NCI-H1417 (cell line): ENCODE measurements around the gene ALDH3B1.
A peak's percentile ranks its signal among the peaks of the same experiment; 100 is the strongest.

Experiments
- DNase-seq, 3 experiments: peaks; one replicate each; lab custom pipeline; 2025; lab: John Stamatoyannopoulos, UW

ALDH3B1 gene

DNA sequence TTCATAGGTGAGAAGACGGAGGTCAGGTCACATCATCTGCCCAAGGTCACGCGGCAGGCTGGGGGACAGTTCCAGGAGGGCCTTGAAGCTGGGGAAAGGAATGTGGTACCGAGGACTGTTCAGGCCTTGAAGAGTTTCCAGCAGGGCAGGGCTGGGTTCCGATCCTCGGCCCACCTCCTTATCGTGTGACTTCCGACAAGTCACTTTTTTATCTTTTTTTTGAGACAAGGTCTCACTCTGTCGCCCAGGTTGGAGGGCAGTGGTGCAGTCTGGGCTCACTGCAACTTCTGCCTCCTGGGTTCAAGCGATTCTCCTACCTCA, 21.0 kb downstream of the ALDH3B1 start:
- no peak for DNase-seq

DNA sequence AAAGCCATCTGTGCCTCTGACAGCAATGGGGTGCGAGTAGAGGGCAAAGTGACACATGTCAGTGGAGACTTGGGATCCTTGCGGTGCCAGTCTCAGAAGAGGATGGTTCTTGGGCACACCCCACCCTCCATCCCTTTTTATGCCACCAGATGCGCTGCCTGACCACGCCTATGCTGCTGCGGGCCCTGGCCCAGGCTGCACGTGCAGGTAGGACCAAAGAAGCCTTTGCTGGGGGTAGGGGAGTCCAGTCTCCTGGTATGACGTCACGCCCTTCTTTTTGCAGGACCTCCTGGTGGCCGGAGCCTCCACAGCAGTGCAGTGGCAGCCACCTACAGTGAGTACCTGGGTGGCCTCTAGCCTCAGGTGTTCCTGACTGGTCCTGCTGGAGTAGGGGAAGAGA, 21.9 kb downstream of the ALDH3B1 start:
- DNase-seq, result no peak

DNA sequence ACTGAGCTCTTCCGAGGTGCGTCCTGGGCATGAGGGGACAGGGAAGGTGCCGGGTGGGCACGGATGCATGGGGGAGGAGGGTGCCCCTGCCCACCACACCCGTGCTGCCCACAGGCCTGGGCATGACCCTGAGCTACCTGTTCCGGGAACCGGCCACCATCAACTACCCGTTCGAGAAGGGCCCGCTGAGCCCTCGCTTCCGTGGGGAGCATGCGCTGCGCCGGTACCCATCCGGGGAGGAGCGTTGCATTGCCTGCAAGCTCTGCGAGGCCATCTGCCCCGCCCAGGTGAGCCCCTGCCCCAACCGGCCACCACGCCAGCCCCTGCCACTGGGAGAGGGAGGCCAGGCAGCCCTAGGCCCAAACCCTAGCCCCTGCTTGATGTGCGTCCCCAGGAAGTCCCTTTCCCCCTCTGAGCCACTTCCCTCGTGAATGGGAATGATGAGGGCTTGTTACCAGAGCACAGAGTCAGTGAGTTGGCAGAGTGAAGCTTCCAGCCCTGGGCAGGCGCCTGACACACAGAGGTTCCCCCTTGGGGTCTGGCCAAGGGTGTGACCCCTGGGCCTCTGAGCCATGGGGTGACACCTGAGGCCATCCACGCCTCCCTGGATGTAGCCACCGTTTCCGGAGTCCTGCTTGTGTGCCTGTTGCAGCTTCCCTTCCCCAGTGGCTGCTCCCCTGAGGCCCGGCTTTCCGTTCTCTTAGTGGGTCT, 23.0 kb downstream of the ALDH3B1 start:
- no peak for DNase-seq

DNA sequence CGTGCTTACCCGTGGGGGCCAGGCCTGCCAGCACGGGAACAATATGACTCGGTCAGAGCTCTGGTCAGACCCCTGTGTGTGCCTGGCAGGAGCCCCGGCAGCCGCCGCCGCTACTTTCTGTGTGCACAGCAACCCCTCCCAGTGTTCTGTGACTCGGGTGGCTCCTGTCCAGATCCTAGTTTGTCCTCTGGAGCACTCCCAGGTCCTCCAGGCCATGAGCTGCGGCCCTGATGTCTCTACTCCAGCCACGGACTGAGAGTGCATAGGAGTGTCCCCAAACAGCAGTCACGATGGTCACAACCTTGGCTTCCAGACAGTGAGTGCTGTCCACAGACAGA, 23.6 kb downstream of the ALDH3B1 start:
- no peak for DNase-seq

DNA sequence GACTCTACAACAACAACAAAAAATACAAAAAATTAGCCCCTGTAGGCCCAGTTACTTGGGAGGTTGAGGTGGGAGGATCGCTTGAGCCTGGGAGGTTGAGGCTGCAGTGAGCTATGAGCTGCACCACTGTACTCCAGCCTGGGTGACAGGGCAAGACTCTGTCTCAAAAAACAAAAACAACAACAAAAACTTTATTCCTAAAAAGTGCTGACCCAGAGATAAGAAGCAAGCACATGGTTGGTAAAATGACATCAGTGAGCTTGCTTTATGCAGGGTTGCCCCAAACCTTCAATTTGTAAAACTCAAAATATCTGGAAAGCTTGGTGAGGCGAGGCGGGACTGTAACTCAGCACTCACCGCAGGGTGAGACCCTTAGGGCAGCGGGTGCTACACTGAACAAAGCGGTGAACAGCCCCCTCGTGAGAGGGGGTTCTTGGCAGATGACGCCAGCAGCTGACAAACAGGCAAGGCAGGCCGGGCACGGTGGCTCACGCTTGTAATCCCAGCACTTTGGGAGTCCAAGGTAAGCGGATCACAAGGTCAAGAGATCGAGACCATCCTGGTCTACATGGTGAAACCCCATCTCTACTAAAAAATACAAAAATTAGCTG, 25.2 kb downstream of the ALDH3B1 start:
- no peak for DNase-seq

DNA sequence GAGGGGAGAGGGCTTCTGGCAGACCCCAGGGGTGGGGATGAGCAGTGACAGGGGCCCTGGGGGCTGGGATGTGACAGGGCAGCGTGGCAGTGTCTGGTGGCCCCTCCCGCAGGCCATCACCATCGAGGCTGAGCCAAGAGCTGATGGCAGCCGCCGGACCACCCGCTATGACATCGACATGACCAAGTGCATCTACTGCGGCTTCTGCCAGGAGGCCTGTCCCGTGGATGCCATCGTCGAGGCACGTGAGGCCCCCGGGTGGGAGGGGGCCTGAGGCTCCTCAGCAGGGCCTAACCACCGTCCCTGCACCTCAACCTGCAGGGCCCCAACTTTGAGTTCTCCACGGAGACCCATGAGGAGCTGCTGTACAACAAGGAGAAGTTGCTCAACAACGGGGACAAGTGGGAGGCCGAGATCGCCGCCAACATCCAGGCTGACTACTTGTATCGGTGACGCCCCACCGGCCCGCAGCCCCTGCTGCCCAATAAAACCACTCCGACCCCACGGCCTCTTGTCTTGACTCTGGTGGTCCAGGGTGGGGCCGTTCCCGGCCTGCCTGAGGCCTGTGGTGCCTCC, 26.1 kb downstream of the ALDH3B1 start:
- no peak for DNase-seq

DNA sequence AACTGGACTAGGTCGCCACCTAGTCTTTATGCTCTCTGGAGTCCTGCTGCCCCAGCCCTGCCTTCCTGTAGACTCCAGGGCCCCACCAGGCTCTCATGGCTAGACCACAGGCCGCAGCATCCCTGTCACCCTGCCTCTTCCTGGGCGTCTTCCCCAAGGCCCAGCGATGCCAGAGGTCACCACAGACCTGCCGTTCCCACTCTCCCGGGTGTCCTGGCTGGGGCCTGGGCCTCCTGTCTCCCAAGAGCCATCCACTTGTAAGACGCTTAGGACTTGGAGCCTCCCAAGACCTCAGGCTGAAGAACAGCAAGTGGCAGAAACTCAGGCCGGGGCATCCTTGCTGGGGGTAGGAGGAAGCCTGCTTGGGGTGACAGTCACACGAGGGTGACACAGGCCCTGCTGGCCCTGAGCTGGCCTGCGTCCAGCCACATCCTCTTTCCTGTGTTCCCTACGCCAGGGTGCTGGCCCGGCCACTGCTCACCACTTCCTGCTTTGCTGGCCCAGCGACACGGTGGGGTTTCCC, 26.7 kb downstream of the ALDH3B1 start:
- DNase-seq, result no peak

DNA sequence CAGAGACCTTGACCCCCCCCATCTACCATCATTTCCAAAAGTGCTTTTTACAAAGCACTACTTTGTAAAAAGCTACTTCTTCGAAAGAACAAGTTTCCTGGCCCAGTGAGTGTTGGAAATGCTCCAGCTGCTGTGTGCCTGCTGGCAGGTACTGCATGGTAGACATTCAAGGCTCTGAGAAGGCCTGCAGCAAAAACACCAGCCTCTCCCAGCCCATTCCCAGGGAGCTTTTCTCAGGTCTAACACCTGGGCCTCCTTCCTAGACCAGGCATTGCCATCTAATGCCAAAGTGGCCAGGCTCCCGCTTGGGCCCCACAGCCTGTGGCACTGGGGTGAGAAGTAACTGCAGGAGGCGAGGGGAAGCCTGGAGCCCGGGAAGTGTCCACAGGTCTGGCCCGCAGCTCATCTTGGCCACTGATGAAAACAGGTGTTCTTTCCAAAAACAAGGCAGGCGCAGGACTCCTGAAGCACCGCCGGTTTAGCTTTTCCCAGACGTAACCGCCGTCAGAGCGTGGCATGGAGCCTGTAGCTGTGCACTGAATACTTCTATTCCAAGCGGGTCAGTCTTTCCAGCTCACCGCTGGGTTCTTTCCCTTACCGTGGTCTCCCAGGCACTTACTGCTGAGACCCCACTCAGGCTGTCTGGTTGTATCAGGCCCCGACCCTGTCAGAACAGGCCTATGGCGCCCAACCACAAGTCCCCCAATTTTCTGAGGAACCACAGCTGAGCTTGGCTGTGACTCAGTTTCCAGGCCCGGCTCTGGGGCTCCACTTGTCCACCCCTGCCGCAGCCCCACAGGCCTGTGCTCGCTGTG, 27.5 kb downstream of the ALDH3B1 start:
- no peak for DNase-seq

DNA sequence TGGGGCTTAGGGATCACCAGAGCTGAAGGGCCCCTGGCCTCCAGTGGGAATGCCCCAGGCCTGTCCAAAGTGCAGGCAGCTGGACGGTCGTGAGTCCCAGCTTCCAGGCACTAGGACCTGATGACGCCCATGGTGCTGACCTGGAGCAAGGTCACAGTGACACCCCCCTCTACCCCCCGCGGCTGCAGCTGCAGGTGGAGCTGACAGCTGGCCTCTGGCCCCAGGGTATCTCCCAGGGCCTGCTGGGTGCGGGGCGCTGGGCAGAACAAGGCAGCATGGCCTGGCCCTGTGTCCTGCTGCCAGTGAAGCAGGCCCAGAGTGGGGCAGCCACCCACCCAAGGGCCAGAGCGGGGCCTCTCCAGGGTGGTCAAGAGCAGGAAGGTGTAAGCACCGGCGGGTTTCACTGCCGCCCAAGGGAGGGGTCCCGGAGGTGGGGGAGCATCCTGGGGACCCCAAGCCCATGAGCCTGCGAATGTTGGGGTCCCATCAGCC, 28.1 kb downstream of the ALDH3B1 start:
- peak in 2 of 3 experiments; percentile 31 to 63 for DNase-seq

DNA sequence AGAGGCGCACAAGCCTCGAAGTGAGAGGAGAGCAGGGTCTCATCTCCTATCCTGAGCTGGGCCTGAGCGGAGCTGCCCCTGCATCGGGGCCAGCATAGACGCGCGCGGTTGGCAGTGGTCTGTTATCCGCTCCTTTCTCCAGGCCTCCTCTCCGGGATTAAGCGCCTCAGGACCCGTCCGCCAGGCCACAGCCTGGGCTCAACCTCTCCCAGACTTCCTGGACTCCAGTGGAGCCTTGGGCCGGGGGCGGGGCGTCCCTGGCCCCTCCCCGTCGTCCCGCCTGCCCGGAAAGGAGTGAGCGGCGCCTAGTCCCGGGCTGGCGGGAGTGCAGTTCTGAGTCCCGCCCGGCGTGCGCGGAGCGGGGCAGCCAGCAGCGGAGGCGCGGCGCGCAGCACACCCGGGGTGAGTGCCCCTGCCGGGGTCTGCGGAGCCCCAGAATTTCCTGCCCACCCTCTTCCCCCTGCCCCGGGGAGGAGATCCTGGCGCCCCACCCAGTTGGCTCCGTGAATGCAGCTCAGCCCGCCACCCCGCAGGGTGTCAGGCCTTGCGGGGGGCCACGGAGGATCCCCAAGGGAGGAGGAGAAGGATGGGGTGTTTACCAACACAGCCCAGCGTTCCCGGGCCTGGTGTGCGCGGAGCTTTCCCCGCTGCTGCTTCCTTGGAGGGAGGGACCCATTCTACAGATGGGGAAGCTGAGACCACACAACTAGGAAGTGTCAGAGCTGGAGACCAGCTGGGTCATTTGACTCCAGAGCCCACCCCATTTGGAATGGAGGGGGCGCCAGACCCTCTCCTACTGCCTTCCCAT, 28.8 kb downstream of the ALDH3B1 start, which contains the start of gene TCIRG1:
Gene TCIRG1, plus strand, starts transcription at position 308 of the 808 bp plus-strand sequence. CDS start 2,247 bp downstream, outside the sequence.
- DNase-seq, result no peak

DNA sequence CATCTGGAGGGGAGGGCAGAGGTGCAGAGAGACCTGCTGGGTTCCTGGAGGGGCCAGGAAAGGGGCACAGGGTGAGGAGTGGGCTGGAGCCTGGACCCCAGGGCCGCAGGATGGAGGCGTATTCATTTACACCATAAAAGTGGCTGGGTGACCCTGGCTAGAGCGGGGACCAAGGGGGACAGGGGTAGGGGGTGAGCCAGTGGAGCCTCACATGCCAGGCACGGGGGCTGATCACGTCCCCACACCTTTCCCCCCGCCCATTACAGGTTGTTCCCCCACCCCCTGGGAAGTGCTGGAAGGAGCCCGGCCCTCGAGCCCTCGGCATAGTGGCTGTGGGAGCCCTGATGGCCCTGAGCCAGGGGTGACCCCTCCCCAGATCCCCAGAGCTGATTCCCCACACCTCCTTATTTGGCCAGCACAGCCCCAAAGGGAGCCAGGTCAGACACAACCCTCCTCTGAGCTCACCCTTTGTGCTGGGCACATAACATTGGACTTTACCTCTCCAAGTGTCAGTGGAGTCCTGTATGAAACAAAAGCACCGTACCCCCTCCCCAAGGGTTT, 29.5 kb downstream of the ALDH3B1 start:
- DNase-seq, result no peak

DNA sequence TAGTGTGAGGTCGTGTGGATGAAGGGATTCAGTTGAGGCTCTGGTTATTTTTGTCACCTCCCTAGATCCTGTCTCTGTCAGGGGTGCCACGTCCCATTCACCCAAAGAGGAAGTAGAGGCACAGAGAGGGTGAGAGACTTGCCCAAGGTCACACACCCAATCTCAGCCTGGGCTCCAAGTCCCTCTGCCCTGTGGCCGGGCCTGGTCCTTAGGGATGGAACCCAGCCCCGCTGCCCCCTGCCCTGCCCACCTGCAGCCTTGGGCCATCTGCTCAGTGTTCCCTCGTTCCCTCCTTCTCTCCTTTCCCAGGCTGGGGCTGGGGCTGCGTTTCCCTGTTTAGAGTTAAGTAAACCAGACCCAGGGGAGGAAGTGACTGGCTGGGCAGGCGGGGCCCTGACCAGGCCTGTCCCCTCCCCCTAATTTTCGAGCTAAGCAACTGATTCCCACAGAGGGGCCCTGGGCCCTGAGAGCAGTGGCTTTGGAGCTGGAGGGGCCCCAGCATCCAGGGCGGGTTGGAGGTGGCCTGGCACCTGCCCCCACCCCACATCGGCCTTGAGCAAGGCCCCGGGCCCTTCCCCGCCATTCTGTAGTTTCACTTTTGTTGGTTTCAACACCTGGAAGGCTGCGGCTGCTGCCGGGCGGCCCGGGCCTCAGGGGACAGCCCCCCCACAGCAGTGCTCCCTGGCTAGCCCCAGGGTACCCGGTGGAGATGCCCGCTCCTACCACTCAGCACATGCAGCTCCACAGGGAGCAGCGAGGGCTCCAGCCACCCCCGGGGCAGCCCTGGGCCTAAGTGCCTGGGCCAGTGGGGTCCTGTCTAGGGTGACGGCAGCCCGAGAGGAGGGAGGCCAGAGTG, 30.2 kb downstream of the ALDH3B1 start:
- DNase-seq, result peak in 1 of 3 experiments; percentile 31

DNA sequence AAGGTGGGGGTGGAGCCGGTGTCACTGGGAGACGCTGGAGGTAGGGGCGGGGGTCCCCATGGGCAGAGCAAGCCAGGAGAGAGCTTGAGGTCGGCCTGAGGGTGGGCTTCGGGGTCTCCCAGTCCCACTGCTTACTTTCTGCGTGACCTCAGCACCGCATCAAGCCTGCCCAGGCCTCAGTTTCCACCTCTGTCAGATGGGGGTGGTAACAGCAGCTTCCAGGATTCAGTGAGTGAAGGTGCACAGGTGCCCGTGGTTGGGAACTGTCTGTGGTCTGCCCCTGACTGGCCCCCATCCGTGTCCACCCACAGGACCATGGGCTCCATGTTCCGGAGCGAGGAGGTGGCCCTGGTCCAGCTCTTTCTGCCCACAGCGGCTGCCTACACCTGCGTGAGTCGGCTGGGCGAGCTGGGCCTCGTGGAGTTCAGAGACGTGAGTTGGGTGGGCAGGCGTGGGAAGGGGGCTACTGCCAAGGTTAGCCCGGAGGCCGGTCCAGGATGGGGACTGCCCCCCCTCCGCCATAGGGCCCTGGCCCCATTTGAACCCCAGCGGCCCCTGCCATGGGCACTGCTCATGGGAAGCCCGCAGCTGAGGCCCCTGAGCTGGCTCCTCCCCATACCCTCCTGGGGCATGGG, 30.9 kb downstream of the ALDH3B1 start:
- DNase-seq, result no peak

DNA sequence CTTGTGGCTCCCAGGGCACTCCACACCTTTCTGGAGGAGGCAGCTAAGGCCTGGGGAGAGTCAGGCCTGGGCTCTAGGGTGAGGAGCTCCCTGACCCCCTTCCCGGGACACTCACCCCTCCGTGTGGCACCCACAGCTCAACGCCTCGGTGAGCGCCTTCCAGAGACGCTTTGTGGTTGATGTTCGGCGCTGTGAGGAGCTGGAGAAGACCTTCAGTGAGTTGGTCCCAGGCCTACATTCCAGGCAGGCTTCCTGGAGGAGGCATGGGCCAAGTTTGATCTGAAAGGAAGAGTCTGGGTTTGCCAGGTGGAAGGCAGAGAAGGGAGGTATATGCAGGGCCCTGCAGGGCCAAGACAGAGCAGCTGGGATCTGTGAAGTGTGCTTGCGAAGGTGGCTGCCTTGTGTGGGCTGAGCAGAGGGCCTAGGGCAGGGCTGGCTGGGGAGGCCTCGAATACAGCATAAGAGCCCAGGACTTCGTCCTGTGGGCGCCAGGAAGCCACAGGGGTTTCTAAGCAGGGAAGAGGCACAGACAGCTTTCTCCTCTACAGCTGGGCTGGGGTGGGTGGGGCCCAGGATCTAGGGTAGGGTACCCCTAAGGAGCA, 31.6 kb downstream of the ALDH3B1 start:
- DNase-seq, result no peak

DNA sequence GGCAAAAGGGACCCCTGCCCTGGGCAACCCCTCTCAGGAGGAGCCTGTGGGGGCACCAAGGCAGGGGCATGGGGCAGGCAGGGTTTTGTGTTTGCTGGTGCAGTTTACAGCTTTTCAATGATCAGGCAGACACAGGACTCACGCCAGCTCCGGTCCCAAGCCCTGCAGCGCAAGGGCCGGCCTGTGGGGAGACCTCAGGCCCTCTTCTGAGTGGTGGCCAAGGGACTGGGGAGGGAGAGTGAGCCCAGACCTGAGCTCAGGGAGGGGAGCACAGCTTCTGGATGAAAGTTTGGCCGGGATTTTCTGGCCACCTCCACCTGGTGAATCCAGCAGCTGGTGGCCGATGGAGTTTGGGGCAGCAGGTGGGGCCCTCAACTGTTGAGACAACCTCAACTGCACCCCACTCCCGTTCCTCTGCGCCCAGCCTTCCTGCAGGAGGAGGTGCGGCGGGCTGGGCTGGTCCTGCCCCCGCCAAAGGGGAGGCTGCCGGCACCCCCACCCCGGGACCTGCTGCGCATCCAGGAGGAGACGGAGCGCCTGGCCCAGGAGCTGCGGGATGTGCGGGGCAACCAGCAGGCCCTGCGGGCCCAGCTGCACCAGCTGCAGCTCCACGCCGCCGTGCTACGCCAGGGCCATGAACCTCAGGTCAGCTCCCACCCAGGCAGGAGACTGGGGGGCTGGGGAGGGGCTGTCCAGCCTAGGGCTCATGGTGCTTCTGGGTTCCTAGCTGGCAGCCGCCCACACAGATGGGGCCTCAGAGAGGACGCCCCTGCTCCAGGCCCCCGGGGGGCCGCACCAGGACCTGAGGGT, 32.3 kb downstream of the ALDH3B1 start:
- no peak for DNase-seq

DNA sequence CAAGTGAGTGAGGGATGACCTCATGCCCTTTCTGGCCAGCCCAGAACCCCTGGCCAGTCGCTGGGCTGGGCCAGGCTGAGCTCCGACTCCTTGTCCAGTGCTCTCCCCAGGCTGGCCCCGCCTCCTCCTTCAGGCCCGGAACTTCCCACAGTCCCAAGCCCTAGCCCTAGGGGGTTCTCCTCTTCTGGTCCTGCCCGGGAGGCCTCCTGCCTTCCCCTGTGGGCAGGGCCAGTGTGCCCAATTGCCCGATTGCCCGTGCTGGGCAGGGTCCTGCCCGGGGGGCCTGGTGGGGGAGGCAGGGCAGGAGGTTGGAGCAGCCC, 32.9 kb downstream of the ALDH3B1 start:
- DNase-seq, result no peak

DNA sequence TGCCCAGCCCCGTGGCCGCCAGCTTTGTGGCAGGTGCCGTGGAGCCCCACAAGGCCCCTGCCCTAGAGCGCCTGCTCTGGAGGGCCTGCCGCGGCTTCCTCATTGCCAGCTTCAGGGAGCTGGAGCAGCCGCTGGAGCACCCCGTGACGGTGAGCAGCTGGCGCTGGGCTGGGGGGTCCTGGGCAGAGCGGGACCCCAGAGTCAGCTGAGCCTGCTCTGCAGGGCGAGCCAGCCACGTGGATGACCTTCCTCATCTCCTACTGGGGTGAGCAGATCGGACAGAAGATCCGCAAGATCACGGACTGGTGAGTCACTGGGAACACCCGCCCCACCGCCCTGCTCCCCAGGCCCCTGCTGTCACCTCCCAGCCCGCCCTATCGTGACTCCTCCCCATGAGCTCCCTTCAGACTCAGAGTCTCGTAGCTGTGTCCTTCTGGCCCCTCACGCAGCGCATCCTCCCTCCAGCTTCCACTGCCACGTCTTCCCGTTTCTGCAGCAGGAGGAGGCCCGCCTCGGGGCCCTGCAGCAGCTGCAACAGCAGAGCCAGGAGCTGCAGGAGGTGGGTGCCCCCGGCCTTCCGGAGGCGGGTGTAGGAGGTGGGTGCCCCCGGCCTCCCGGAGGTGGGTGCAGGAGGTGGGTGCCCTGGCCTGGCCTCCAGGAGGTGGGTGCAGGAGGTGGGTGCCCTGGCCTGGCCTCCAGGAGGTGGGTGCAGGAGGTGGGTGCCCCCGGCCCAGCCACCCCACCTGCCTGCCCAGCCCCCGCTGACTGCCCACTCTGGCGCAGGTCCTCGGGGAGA, 33.4 kb downstream of the ALDH3B1 start:
- DNase-seq, result peak in 2 of 3 experiments; percentile 83 to 86
